NCI-H526 (cell line): ENCODE data around the gene JAKMIP2.
"Not testable (repeated sequence)": the region's sequence is repeated elsewhere in the genome, so short reads cannot be mapped to it uniquely, and the experiment has no call there.

Experiments used
- DNase-seq, 2 experiments: peaks; one replicate each; lab custom pipeline; 2025; lab: John Stamatoyannopoulos, UW

JAKMIP2 gene

DNA sequence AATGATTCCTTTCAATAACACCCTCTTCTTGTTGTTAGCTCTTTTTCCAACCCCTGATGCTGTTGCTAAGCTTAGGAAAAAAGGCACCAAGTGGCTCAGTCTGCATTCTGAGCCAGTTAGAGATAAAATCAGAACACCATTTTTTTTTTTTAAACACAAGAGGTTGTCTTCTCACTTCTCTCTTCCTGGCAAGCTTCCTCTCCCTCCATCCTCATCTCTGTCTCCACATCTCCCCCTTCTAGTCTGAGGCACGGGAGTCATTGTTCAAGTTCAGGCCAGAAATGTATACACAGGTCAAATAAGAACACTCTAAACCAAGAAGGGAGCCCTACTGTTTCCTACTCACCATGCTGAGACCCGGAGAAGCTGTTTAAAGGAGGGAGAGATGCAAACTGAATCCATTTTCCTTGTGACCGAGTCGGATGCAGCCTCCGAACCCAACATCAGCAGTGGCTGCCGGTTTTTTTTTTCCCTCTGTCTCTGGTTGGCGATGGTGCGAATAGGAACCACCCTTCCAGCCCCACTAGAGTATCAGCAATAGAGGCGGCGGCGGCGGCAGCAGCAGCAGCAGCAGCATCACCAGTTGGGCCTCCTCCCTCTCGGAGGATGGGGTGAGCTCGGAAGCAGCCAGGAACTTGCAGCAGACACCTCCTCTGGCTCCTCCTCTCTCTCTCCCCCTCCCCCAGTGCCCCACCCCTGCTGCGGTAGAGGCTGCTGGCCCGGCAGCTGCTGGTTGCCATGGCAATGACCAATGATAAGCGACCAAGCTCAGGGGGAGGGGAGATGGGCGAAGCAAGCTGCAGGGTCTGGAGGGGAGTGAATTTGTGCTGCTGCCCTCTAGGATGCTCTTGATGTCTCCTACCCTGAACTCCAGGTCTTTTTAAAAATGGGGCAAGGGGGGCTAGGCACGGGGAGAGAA, at the start of gene JAKMIP2:
JAKMIP2 (minus strand) TSS at position 619 of the 919 bp plus-strand sequence. CDS start 110,922 bp downstream, outside the sequence.
- DNase-seq: peak; percentile 95 to 98

DNA sequence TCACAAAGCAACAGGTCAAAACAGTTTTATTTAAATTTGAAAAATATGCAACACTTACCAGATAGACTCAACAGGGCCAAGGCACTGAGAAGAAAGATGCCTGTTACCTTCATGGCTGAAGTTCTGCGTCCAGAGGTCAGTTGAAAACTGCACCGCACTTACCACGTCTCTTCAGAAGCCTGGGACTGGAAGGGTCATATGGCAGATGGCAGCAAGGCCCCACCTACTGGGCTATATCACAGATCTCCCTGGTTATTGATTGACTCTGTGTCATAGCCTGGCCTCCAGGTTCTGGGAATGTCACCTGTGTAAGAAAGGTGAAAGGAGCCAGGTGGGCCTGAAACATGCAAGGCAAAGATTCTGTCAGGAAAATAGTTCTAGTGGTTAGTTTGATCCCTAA, 48.9 kb upstream of the JAKMIP2 start, which contains the start of gene SPINK1:
SPINK1 (minus strand) TSS at position 207 of the 400 bp plus-strand sequence; CDS start at position 113, 94 bp downstream.
- DNase-seq: no peak

DNA sequence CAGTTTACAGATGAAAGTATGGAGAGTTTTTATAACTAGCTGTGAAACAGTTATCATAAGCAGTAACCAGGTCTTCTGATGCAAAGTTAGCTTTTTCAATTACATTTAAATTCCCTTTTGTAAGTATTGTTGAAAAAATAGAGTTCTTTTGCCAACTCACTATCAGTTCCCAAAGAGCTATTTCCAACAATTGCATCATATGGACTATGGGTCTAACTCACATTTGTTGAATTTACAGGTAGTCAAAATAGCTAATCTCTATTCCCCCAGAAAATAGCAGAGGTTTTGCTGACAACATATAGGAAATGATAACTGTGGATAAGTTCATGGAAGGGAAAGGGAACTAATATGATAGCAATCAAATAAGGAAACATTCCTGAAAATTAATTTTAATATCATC, 47.5 kb upstream of the JAKMIP2 start:
- no peak for DNase-seq

DNA sequence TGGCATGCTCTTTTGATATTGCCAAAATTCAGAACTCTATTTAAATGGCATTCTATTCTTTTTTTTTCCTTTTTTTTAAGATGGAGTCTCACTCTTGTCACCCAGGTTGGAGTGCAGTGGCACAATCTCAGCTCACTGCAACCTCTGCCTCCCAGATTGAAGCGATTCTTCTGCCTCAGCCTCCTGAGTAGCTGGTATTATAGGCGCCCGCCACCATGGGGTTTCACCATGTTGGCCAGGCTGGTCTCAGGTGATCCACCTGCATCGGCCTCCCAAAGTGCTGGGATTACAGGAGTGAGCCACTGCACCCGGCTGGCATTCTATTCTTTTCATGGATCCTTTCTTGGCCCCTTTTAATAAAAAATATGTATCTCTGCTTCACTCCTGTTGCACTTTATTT, 44.5 kb upstream of the JAKMIP2 start:
- DNase-seq: not testable (repeated sequence)

DNA sequence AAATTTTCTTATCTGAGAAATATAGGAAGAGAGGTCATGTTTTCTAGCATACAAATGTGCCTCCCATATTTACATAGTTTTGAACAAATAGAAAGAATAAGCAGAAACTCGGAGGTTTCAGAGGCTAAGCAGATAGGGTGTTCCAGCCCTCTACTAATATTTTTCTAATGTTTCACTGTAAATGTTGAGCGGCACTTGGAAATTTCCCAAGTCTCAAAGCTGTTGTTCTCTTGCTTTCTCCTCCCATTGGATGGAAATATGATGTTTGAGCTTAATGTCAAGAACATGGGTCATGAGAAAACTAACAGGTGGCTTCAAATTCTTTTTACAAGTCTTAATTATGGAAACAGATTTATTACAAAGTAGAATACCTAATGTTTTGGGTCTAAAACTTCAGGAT, 43.8 kb upstream of the JAKMIP2 start:
- DNase-seq: no peak

DNA sequence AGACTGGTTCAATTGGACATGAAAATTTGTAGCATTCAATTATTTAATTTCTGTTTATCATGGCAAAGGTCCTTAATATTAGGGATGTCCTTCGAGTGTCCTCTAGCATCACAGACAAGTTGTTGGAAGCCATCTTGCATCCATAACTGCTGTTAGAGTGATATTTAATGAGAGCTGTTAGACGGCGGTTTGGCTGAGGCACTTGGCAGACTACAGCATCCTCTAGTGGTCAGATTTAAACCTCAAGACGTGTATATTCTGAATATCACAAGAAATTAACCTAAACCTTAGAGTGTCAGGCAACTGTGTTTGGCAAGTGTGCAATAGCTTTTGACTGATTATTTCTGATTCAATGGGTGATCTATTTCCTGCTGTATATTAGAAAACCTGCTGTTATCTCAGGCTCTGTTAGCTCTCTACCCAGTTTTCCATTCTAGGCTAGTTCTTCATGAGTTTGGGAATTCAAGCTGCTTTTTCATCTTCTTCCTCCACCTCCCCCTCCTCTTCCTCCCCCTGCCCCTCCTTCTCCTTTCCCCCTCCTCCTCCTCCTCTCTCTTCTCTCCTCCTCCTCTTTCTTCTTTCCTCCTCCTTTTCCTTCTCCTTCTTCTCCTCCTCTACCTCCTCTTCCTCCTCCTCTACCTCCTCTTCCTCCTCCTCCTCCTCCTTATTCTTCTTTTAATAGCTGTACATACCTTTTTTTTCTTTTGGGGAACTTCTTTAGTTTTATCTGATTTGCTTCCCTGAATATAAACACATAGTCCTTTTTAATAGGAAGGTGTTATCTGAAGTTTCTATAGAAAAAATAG, 40.4 kb upstream of the JAKMIP2 start:
- peak; percentile 64 to 82 for DNase-seq

DNA sequence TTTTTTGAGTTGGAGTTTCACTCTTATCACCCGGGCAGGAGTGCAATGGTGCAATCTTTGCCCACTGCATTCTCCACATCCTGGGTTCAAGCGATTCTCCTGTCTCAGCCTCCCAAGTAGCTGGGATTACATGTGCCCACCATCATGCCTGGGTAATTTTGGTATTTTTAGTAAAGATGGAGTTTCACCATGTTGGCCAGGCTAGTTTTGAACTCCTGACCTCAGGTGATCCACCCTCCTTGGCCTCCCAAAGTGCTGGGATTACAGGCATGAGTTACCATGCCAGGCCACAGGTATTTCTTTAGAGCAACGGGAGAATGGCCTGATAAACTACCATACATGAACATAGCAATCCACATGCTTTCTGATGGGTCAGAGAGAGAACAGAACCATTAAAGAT, 39.7 kb upstream of the JAKMIP2 start:
- DNase-seq: not testable (repeated sequence)

DNA sequence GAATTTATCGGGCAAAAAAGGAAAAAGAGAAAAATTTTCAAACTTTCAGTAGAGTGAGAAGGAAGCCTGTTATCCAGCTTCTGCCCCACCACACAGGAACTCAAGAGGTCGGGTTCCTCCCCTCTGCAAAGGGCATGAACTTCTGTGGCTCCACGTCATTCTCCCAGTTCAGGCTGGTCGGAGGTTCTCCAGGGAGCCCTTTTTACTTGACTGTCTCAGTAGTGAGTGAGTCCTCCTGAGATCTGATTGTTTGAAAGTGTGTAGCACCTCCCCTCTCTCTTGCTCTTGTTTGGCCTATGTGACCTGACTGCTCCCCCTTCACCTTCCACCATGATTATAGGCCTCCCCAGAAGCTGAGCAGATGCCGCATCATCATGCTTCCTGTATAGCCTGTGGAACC, 39.2 kb upstream of the JAKMIP2 start:
- DNase-seq: no peak

DNA sequence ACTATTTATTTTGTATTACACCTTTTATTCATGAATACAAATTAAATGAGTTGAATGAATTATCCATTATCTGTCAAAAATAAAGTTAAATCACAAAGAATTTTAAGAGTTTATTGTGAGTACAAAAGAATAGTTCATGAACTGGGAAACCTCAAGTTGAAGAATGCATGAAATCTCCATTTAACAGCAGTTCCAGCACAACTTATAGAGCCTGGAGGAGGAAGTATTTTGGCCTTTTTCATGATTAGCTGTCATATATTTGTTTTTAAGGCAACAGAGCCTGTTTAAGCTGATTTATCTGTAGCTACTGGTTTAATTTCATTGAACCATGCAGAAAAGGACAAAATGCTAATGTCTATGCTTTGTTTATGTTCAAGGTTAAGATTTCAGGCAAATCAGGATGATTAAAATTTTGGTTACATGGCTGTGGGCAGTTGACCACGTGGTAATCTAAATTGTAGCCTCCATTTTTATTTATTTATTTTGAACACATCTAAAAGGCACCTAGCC, 36.8 kb upstream of the JAKMIP2 start:
- peak in 1 of 2 experiments; percentile 45 for DNase-seq

DNA sequence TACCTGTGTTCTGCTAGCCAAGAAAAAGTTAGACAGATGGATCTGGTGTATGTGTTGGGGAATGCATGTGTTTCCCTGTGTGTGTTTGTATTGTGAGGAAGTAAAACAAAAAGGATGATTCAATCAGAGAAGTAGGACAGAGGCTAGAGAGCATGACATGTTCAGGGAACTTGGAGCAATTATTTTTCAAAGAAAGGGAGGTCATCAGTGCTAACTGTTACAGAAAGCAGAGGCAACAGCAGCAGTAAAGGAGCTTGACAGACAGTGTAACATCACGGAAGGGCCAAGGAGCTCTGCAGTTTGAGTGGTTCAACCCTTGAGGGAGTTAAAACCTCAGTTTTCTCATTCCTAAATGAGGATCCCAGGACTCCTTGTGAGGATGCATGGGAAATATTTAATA, 35.8 kb upstream of the JAKMIP2 start:
- no peak for DNase-seq

DNA sequence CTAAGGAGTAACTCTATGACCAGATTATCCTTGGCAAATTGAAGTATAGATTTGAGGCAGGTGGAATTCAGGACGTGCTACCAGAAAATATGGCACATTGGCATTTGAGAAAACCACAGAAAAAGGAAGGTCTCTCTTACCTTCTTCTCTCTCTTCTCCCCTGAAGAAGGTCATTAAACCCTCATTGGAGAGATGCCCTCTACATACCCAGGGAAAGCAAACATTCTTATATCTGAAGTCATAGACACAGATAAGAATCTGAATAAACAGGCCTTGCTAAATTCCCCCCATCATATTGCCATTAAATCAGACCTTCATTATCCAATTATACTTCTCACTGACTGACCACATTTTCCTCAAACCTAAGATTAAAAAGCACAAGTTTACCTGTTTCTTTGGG, 31.2 kb upstream of the JAKMIP2 start:
- no peak for DNase-seq

DNA sequence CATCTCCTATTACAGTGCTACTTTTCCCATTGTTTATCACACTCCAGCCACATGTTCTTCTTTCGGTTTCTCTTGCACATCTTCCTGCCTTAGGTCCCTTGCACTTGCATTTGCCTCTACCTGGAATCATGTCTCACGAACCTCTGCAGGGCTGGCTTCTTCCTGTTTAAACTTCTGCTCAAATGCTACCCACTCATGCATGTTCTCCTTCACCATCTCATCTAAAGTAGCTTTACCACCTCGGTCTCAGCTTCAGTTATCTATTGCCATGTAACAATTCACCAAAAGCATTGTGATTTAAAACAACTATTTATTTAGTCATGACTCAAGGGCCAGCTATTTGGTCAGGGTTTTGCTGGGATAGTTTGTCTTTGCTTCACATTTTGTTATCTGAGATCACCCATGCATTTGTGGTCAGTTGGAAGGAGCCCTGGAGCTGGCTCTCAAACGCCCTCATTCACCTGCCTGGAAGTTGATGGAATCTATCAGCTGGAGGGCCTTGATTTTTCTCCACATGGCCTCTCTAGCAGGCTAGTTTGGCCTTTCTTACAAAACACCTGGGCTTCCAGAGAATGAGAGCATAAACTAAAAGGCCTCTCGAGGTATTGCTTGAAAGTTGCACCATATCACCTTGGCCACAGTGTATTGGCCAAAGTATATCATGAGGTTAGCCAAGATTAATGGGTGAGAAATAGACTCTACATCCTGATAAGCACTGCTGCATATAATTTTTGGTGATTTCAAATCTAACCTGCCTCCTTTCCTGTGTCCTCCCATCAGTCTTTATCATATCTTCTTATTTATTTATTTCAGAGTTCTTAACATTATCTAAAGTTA, 27.5 kb upstream of the JAKMIP2 start:
- no peak for DNase-seq

DNA sequence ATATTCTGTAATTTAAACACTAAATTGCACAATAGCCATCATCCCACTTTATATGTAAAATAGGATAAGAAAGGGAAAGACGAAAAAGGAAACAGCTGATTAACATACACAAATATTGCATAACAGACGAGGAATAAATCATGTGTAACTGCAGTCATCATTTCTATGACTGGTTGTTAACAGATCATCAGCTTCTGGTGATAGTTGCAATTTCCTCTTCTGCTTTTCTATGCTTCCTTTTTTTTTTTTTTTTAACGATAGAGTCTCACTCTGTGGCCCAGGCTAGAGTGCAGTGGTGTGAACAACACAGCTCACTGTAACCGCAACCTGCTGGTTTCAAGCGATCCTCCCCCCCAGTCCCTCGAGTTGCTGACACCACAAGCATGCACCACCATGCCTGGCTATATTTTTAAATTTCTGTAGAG, 22.5 kb upstream of the JAKMIP2 start:
- DNase-seq: peak; percentile 36 to 56

DNA sequence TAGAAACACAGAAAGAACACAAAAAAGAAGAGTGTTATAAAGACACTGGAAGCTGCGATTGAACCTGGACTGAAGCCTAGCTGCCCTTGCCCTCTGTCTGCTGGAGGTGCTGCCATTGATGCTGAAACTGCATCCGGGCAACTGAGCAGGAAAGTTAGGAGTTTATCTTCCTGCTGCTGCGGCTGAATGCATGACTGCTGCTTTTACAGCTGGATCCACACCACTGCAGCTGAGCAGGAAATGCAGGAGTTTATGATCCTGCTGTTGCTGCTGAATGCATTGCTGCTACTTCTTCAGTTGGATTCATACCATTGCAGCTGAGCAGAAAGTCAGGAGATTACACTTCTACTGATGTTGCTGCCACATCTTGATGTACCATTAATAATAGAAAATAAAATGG, 21.8 kb upstream of the JAKMIP2 start:
- no peak for DNase-seq

DNA sequence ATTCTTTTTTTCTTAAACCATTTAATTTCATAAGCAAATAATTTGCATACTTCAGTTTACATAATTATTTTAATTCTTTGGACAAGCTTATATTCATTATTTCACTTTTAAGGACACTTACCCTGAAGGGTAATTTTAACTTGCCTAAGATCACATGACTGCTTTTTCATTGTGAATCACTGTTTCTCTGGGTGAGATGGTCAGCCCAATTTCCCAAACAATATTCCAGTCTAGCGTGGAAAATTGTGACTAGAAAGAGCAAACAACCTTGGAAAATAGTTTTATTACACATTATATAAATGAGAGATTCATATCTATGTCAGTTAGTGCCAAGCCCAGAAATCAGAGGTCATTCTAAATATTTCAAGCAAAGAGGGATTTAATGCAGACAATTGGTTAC, 21.4 kb upstream of the JAKMIP2 start:
- DNase-seq: no peak

DNA sequence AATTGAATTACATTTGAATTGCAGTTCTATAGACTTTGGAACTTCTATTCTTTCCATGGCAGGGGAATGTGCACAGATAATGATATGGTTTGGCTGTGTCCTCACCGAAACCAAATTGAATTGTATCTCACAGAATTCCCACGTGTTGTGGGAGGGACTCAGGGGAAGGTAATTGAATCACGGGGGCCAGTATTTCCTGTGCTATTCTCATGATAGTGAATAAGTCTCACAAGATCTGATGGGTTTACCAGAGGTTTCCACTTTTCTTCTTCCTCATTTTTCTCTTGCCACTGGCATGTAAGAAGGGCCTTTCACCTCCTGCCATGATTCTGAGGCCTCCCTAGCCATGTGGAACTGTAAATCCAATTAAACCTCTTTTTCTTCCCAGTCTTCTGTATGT, 20.6 kb upstream of the JAKMIP2 start:
- DNase-seq: not testable (repeated sequence)

DNA sequence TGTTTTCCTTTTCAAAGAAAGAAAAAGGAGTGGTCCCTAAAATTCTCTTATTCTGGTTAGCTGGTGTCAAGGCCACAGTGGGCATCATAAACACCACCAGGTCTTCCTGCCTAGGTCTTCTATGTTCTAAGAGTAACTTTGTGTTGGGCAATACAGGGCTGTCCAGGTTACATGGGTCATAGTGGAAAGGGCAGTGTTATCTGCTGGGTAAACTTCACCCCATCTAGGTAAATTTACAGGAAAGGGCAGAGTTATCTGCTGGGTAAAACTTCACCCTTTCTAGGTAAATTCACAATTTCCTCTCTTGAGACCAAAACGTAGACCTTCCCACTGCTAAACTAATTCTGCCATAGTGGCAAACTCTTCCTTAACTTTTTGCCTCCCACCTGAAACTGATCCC, 18.9 kb upstream of the JAKMIP2 start:
- DNase-seq: no peak

DNA sequence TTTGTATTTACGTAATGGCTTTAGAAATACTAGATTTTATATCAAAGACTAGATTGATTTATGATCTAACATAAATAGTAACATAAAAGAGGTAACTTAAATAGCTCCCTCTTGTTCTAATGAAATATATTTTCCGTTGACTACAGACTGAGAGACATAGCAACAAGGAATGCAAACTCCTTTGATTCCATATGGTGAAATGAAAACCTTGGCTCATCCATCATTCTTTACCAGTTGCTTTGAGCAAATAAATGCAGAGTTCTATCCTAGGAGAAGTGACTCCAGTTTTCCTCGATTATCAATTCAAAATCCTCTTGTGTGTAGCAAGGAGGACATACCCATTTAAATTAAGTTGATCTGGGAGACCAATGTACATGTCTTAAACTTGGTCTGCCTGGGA, 18.0 kb upstream of the JAKMIP2 start:
- no peak for DNase-seq

DNA sequence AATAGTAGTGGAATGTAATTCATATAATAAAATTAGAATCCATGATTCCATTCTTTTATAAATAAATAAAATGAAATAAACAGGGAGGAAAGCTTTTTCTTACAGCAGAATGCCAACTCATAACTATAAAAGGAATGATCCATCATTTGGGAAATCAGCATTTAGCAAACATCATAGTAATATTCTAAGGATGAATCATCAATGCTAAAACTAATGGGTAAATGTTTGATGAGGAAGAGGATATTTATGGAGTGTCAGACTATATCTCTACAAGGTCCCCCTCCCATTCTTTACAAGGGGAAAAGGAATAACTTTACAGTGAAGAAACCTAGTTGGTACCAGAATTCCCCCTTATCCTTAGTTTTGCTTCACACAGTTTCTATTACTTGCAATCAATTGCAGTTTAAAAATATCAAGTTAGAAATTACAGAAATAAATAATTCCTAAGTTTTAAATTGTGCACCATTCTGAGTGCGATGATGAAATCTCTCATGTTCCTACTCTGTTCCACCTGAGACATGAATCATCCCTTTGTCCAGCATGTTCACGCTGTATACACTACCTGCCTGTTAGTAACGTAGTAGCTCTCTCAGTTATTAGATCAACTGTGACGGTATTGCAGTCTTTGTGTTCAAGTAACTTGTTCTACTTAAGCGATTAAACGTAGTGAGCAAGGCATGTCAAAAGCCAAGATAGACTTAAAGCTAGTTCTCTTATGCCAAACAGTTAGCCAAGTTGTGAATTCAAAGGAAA, 14.2 kb upstream of the JAKMIP2 start:
- DNase-seq: no peak

DNA sequence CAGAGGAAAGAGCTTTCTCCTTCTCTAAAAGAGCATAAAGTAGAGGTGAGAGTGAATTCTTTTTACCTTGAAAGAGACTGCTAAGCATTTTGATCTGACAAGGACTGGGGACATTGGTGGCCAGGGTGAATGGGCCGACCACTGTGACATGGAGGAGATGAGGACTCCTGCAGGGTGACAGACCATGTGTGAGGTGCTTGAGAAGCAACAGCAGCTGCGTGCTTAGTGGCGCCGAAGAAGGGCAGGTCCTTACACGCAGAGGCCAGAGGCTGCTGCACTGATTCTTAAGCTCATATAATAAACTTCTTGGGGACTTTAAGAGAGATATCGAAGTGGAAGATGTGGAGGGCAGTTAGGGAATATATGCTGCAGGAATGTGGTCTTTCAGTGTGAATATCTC, 8.7 kb upstream of the JAKMIP2 start:
- no peak for DNase-seq

DNA sequence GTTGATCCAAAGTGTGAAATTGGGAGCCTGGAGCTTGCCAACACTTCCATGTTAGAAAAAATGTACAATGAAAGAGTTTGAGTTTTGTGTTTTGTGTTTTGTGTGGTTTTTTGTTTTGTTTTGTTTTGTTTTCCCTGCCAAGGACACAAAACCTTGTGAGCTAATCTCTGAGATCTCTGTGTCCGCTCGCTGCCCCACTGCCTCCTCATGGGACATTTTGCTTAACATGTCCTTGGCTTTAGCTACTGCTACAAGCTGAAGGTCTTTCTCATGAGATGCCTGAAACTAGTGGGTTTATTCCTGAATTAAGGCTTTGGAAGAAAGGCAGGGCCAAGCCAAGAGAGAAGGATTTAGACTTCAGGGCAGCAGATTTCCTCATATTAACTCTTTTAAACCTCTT, 7.3 kb upstream of the JAKMIP2 start:
- DNase-seq: no peak
